Bone marrow (tissue), 2 donors: ENCODE results near the gene LGR6.
"Not testable (repeated sequence)": the region's sequence is repeated elsewhere in the genome, so short reads cannot be mapped to it uniquely, and the experiment has no call there.

Source experiments
- DNase-seq, 2 donors: peaks; one replicate each; lab custom pipeline; 2025; lab: John Stamatoyannopoulos, UW

The LGR6 gene

GRCh38 chr1:202343652-202344349 is 150.2 kb downstream of the LGR6 start:
- peak in 1 of 2 donors; percentile 34 for DNase-seq

GRCh38 chr1:202348005-202348508 is 154.5 kb downstream of the LGR6 start:
- no peak for DNase-seq

DNA sequence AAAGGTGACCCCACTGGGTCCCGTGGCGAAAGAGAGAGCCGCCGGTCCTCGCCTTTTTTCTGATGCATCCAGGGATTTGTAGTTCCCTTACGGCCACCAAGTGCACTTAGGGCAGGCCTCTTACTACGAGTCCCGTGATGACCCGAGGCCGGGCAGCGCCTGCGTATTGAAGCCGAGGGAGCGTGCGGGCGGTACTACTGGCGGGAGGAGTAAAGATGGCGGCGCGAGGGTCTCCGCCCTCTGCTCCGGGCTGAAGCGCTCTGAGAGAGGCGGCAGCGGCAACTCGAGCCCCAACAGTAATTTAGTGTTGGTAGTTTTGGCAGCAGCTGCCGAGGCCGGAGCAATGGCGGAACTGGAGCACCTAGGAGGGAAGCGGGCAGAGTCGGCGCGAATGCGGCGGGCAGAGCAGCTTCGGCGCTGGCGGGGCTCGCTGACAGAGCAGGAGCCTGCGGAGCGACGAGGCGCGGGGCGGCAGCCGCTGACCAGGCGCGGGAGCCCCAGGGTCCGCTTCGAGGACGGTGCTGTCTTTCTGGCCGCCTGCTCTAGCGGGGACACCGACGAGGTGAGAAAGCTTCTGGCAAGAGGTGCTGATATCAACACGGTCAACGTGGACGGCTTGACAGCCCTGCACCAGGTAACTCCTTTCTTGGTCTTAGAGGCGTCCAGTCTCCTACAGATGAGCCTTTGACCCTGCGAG is 155.1 kb downstream of the LGR6 start, which contains the start of gene PPP1R12B:
TSS of gene PPP1R12B (plus strand) at position 191 of the 697 bp plus-strand sequence. CDS start at position 344, 153 bp downstream.
- peak; percentile 73 to 97 for DNase-seq

- DNase-seq = no peak
These were observed 155.8 kb downstream of the LGR6 start for GRCh38 chr1:202349206-202349928.

- DNase-seq = no peak
These were observed 158.1 kb downstream of the LGR6 start for GRCh38 chr1:202351725-202352124.

GRCh38 chr1:202352583-202353197 is 159.1 kb downstream of the LGR6 start:
- not testable (repeated sequence) for DNase-seq

DNA sequence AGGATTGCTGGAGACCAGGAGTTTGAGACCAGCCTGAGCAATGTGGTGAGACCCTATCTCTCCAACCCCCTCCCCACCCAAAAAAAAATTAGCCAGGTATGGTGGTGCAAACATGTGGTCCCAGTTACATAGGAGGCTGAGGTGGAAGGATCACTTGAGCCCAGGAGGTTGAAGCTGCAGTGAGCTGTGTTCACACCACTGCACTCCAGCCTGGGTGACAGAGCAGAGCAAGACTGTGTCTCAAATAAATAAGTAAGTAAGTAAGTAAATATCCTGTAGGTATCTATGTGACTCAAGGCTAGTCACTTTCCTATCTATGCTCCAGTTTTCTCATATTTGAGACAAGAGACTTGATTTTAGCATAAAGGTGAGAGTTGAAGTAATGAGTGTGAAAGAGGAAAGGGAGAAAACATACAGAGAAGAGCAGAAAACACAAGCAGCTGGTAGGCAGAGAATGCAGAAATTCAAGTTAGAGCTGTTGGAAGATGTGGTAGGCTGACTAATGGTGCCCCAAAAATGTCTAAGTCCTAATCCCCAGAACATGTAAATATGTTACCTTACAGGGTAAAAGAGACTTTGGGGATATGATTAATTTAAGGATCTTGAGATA is 162.4 kb downstream of the LGR6 start:
- no peak for DNase-seq

- DNase-seq = no peak
These were observed 163.9 kb downstream of the LGR6 start for GRCh38 chr1:202357506-202357905.

- DNase-seq = no peak
These were observed 167.6 kb downstream of the LGR6 start for GRCh38 chr1:202361224-202361623.

- no peak for DNase-seq
These were observed 168.1 kb downstream of the LGR6 start for GRCh38 chr1:202361701-202362100.

- DNase-seq = no peak
These were observed 168.6 kb downstream of the LGR6 start for GRCh38 chr1:202362212-202362611.

GRCh38 chr1:202365092-202365815 is 171.7 kb downstream of the LGR6 start:
- DNase-seq = no peak

DNA sequence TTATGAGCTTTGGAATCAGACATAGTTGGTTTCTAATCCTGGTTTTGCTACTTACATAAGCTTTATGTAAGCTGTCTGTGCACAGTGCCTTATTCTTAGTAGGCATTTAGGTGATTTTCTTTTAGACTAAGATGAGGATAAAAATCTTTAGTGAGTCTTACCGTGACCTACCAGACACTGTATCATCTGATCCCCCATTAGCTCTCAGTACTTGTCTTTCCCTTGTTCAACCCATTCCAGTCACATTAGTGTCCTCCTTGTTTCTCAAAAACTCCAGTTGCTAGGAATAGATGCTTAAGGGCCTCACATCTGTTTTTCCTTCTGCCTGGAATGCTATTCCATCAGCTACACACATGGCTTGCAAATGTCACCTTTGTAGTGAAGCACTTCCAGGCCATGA is 173.7 kb downstream of the LGR6 start:
- DNase-seq = no peak
